HEK293T (cell line): ENCODE results near the gene TNFRSF9.
"Not testable (repeated sequence)": the region's sequence is repeated elsewhere in the genome, so short reads cannot be mapped to it uniquely, and the experiment has no call there.

ENCODE experiments used
- CTCF ChIA-PET: fragments of 350-600 bp; formaldehyde crosslinking; extraction: SDS; loops from one replicate; lab custom pipeline; 2021; ENCODE audit warnings: antibody characterized with exemption, inconsistent platforms; lab: Yijun Ruan, JAX
- POLR2A ChIA-PET: fragments of 350-600 bp; formaldehyde crosslinking; extraction: SDS; loops from one replicate; lab custom pipeline; 2020; ENCODE audit warnings: antibody characterized with exemption, inconsistent platforms; lab: Yijun Ruan, JAX
- DNase-seq: peaks from one replicate; pipeline ENCODE4 v3.0.0; 2012; ENCODE audit warnings: mixed read lengths; ENCODE audit errors: extremely low spot score
- ARNT ChIP-seq: fragments of 450-650 bp; IDR thresholded peaks from 2 replicates; pipeline ENCODE4 v1.6.1; 2017; ENCODE audit warnings: mild to moderate bottlenecking
- BHLHE40 ChIP-seq: fragments of 450-650 bp; IDR thresholded peaks from 2 replicates; pipeline ENCODE4 v1.6.1; 2016; ENCODE audit warnings: mild to moderate bottlenecking, moderate library complexity, borderline replicate concordance
- CTBP1 ChIP-seq: fragments of 450-650 bp; IDR thresholded peaks from 2 replicates; pipeline ENCODE4 v1.6.1; 2016; ENCODE audit warnings: borderline replicate concordance
- ELF4 ChIP-seq: fragments of 450-650 bp; IDR thresholded peaks from 2 replicates; pipeline ENCODE4 v1.6.1; 2017; ENCODE audit warnings: antibody characterized with exemption
- FOXA1 ChIP-seq: fragments of 450-650 bp; IDR thresholded peaks from 2 replicates; pipeline ENCODE4 v1.6.1; 2016; ENCODE audit warnings: mild to moderate bottlenecking
- FOXK2 ChIP-seq: fragments of 450-650 bp; IDR thresholded peaks from 2 replicates; pipeline ENCODE4 v1.6.1; 2016; ENCODE audit warnings: mild to moderate bottlenecking
- FOXM1 ChIP-seq: fragments of 450-650 bp; IDR thresholded peaks from 2 replicates; pipeline ENCODE4 v1.6.1; 2017; ENCODE audit warnings: mild to moderate bottlenecking, borderline replicate concordance
- HDGF ChIP-seq: fragments of 450-650 bp; IDR thresholded peaks from 2 replicates; pipeline ENCODE4 v1.6.1; 2017; ENCODE audit warnings: antibody characterized with exemption, borderline replicate concordance
- L3MBTL2 ChIP-seq: fragments of 450-650 bp; conservative IDR thresholded peaks from 2 replicates; pipeline ENCODE4 v1.6.1; 2016; ENCODE audit warnings: mild to moderate bottlenecking
- LEF1 ChIP-seq: fragments of 450-650 bp; IDR thresholded peaks from 2 replicates; pipeline ENCODE4 v1.6.1; 2017; ENCODE audit warnings: mild to moderate bottlenecking, borderline replicate concordance
- NFRKB ChIP-seq: fragments of 450-650 bp; IDR thresholded peaks from 2 replicates; pipeline ENCODE4 v1.6.1; 2016; ENCODE audit warnings: mild to moderate bottlenecking, moderate library complexity
- PKNOX1 ChIP-seq: fragments of 450-650 bp; IDR thresholded peaks from 2 replicates; pipeline ENCODE4 v1.6.1; 2016
- SP1 ChIP-seq: fragments of 450-650 bp; IDR thresholded peaks from 2 replicates; pipeline ENCODE4 v1.6.1; 2017
- SUZ12 ChIP-seq: fragments of 450-650 bp; IDR thresholded peaks from 2 replicates; pipeline ENCODE4 v1.6.1; 2016; ENCODE audit warnings: mild to moderate bottlenecking
- TARDBP ChIP-seq: fragments of 450-650 bp; IDR thresholded peaks from 2 replicates; pipeline ENCODE4 v1.6.1; 2016
- ZNF384 ChIP-seq: fragments of 450-650 bp; IDR thresholded peaks from 2 replicates; pipeline ENCODE4 v1.6.1; 2016

The TNFRSF9 gene

GRCh38 chr1:7931446-7931812 lies 9.2 kb downstream of the TNFRSF9 start:
- ChIA-PET CTCF (no interaction called here), POLR2A (no interaction called here)
- DNase-seq = no peak
- TF ChIP-seq TARDBP (no peak), SP1 (no peak), ZNF384 (no peak), NFRKB (no peak), FOXA1 (no peak), ELF4 (no peak), ARNT (no peak), PKNOX1 (no peak), LEF1 (no peak), CTBP1 (no peak), SUZ12 (no peak)

GRCh38 chr1:7930645-7931445 lies 9.8 kb downstream of the TNFRSF9 start:
- no peak for DNase-seq
- POLR2A ChIA-PET = no interaction called here
- CTCF ChIA-PET = no interaction called here
- TF ChIP-seq FOXA1 (no peak), PKNOX1 (no peak), L3MBTL2 (no peak), BHLHE40 (no peak), SUZ12 (no peak), CTBP1 (no peak), ELF4 (no peak), SP1 (no peak), NFRKB (no peak), ZNF384 (no peak), TARDBP (no peak), HDGF (no peak), LEF1 (no peak), FOXM1 (no peak), ARNT (no peak), FOXK2 (no peak)

GRCh38 chr1:7929637-7930036 lies 11.0 kb downstream of the TNFRSF9 start:
- POLR2A ChIA-PET = no interaction called here
- no peak for DNase-seq

GRCh38 chr1:7928247-7928646 lies 12.4 kb downstream of the TNFRSF9 start:
- DNase-seq = no peak
- ChIA-PET POLR2A (no interaction called here), CTCF (no interaction called here)
- TF ChIP-seq HDGF (no peak), FOXM1 (no peak), PKNOX1 (no peak), TARDBP (no peak), ARNT (no peak), BHLHE40 (no peak), L3MBTL2 (no peak), FOXA1 (no peak), NFRKB (no peak), FOXK2 (no peak), SUZ12 (no peak), CTBP1 (no peak), SP1 (no peak), ELF4 (no peak), ZNF384 (no peak)

More at GRCh38 chr1:7929637-7930036, 11.0 kb downstream of the TNFRSF9 start:
- no peak for TF ChIP-seq LEF1
- no peak for TF ChIP-seq NFRKB
- no peak for TF ChIP-seq ZNF384
- no peak for TF ChIP-seq L3MBTL2
- no peak for TF ChIP-seq SUZ12
- TF ChIP-seq PKNOX1 = no peak
- TF ChIP-seq FOXA1 = no peak
- TF ChIP-seq FOXM1 = no peak
- CTCF ChIA-PET = no interaction called here

GRCh38 chr1:7927061-7927460 lies 13.6 kb downstream of the TNFRSF9 start:
- POLR2A ChIA-PET, CTCF ChIA-PET, DNase-seq: not testable (repeated sequence)

- DNase-seq = no peak
- no peak for TF ChIP-seq ELF4
- CTCF ChIA-PET = no interaction called here
- POLR2A ChIA-PET = no interaction called here
Measured at GRCh38 chr1:7922301-7922700, 18.3 kb downstream of the TNFRSF9 start.
